ENCODE data around the gene RYK.

Gene RYK

DNA sequence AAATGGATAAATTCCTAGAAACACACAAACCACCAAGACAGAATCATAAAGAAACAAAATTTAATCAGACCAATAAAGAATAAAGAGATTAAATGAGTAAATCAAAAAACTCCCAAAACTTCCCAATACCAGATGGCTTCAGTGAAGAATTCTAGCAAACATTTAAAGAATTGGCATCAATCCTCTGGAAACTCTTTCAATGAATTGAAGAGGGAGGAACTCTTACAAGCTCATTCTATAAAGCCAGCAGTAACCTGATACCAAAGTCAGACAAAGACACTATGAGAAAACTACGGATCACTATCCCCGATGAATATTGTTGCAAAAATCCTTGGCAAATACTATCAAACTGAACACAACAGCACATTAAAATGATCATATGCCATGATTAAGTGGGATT lies 139.0 kb downstream of the RYK start (continued):
- no peak for TF ChIP-seq PRDM4 (tag by site-specific recombination; IDR thresholded peaks at IDR 0.05)
- TF ChIP-seq ZNF175 (tag by site-specific recombination; IDR thresholded peaks at IDR 0.05) = no peak

DNA sequence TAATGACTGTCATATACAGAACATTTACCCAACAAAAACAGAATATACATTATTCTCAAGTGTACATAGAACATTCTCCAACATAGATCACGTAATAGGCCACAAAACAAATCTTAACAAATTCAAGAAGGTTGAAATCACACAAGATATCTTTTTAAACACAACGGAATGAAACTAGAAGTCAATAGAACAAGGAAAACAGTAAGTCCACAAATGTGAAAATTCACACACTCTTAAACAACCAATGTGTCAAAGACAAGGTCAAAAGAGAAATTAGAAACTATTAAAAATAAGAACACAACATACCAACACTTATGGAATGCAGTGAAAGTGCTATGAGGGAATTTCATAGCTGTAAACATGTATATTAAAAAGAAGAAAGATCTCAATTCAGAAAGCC lies 139.7 kb downstream of the RYK start:
- Histone ChIP-seq H3K9me3 (ENCODE audit: control insufficient read depth, insufficient read depth, low read depth, low read length) (no peaks in the 10 kb centered on the region), H3K27ac (ENCODE audit: extremely low read depth, low read depth, low read length) (no peak overlapping the region), H3K4me3 (ENCODE audit: low read depth, low read length) (no peak overlapping the region), H3K36me3 (ENCODE audit: control insufficient read depth in 2 of 2, insufficient read depth in 1 of 2, low read length in 2 of 2) (no peaks in the 10 kb centered on the region), H3K4me1 (ENCODE audit: control insufficient read depth, insufficient read depth, low read length) (no peaks in the 10 kb centered on the region)
- CTCF ChIA-PET = interaction anchor here (0.6 kb wide), 1 partner anchor 17 kb away, joined by 4 read pairs; no protein-coding TSS in a partner anchor
- POLR2A ChIA-PET = no interaction called here
- no peak for TF ChIP-seq ZNF302 (tag by site-specific recombination; IDR thresholded peaks at IDR 0.05; ENCODE audit: low read depth)
- no peak for TF ChIP-seq GLI4 (tag by site-specific recombination; IDR thresholded peaks at IDR 0.05)
- TF ChIP-seq ZBTB6 (tag by site-specific recombination; IDR thresholded peaks at IDR 0.05) = no peak
- no peak for TF ChIP-seq ZNF571 (tag by site-specific recombination; IDR thresholded peaks at IDR 0.05)
- no peak for TF ChIP-seq SALL2 (tag by site-specific recombination; IDR thresholded peaks at IDR 0.05; ENCODE audit: borderline replicate concordance)
- no peak for TF ChIP-seq KLF1 (tag by site-specific recombination; IDR thresholded peaks at IDR 0.05)
- TF ChIP-seq, protein P1, sequence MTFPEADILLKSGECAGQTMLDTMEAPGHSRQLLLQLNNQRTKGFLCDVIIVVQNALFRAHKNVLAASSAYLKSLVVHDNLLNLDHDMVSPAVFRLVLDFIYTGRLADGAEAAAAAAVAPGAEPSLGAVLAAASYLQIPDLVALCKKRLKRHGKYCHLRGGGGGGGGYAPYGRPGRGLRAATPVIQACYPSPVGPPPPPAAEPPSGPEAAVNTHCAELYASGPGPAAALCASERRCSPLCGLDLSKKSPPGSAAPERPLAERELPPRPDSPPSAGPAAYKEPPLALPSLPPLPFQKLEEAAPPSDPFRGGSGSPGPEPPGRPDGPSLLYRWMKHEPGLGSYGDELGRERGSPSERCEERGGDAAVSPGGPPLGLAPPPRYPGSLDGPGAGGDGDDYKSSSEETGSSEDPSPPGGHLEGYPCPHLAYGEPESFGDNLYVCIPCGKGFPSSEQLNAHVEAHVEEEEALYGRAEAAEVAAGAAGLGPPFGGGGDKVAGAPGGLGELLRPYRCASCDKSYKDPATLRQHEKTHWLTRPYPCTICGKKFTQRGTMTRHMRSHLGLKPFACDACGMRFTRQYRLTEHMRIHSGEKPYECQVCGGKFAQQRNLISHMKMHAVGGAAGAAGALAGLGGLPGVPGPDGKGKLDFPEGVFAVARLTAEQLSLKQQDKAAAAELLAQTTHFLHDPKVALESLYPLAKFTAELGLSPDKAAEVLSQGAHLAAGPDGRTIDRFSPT (tag by site-specific recombination; IDR thresholded peaks at IDR 0.05) = no peak
- TF ChIP-seq KLF16 (tag by site-specific recombination; IDR thresholded peaks at IDR 0.05) = no peak
- no peak for TF ChIP-seq ZNF169 (tag by site-specific recombination; IDR thresholded peaks at IDR 0.05)
- no peak for TF ChIP-seq ZNF530 (tag by site-specific recombination; IDR thresholded peaks at IDR 0.05; ENCODE audit: low read depth)
- TF ChIP-seq, protein P2, sequence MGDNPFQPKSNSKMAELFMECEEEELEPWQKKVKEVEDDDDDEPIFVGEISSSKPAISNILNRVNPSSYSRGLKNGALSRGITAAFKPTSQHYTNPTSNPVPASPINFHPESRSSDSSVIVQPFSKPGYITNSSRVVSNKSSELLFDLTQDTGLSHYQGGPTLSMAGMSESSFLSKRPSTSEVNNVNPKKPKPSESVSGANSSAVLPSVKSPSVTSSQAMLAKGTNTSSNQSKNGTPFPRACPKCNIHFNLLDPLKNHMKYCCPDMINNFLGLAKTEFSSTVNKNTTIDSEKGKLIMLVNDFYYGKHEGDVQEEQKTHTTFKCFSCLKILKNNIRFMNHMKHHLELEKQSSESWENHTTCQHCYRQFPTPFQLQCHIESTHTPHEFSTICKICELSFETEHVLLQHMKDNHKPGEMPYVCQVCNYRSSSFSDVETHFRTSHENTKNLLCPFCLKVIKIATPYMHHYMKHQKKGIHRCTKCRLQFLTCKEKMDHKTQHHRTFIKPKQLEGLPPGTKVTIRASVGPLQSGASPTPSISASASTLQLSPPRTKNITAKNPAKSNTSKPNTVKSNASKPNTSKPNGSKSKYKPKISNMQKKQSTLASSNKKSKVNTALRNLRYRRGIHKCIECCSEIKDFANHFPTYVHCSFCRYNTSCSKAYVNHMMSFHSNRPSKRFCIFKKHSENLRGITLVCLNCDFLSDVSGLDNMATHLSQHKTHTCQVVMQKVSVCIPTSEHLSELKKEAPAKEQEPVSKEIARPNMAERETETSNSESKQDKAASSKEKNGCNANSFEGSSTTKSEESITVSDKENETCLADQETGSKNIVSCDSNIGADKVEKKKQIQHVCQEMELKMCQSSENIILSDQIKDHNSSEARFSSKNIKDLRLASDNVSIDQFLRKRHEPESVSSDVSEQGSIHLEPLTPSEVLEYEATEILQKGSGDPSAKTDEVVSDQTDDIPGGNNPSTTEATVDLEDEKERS (tag by site-specific recombination; IDR thresholded peaks at IDR 0.05) = no peak
- TF ChIP-seq ZBTB20 (tag by site-specific recombination; IDR thresholded peaks at IDR 0.05) = no peak

Measured in HEK293 (cell line).